OCI-LY1 (cell line): Measurements from ENCODE around the gene CAMK2A.

Experiments used
- H2AFZ ChIP-seq: fragments of 200-600 bp; sonication (generic), shearing (Covaris generic); 2 replicates; pipeline ENCODE4 v1.6.0; 2014; ENCODE audit warnings: antibody characterized with exemption, mild to moderate bottlenecking, low read length
- H3F3A ChIP-seq: fragments of 200-600 bp; sonication (generic), shearing (Covaris generic); 2 replicates; pipeline ENCODE4 v1.6.0; 2014; ENCODE audit warnings: mild to moderate bottlenecking, antibody characterized with exemption, low read length, moderate library complexity; ENCODE audit not compliant: insufficient read depth
- H3K27ac ChIP-seq: fragments of 200-600 bp; sonication (generic); 2 replicates; pipeline ENCODE4 v1.5.1; 2014; ENCODE audit warnings: low read length, mixed run types, mild to moderate bottlenecking, low read depth; ENCODE audit not compliant: poor library complexity, severe bottlenecking
- H3K27me3 ChIP-seq: fragments of 200-600 bp; sonication (generic); 2 replicates; pipeline ENCODE4 v1.6.0; 2014; ENCODE audit warnings: antibody characterized with exemption, mild to moderate bottlenecking, low read length, moderate library complexity; ENCODE audit not compliant: insufficient read depth
- H3K36me3 ChIP-seq: fragments of 200-600 bp; sonication (generic); 2 replicates; pipeline ENCODE4 v1.6.1; 2014; ENCODE audit warnings: mild to moderate bottlenecking, antibody characterized with exemption, low read length, moderate library complexity, mixed read lengths; ENCODE audit not compliant: insufficient read depth
- H3K4me1 ChIP-seq: fragments of 200-600 bp; sonication (generic); 2 replicates; pipeline ENCODE4 v1.5.1; 2014; ENCODE audit warnings: mild to moderate bottlenecking, low read length, moderate library complexity; ENCODE audit not compliant: insufficient read depth, severe bottlenecking
- H3K4me2 ChIP-seq: fragments of 200-600 bp; sonication (generic), shearing (Covaris generic); 2 replicates; pipeline ENCODE4 v1.6.1; 2014; ENCODE audit warnings: low read length
- H3K4me3 ChIP-seq: fragments of 200-600 bp; sonication (generic); 2 replicates; pipeline ENCODE4 v1.5.1; 2014; ENCODE audit warnings: low read length, low read depth, mild to moderate bottlenecking, mixed read lengths; ENCODE audit not compliant: poor library complexity, severe bottlenecking
- H3K79me2 ChIP-seq: fragments of 200-600 bp; shearing (Covaris generic); 2 replicates; pipeline ENCODE4 v1.6.1; 2016; ENCODE audit warnings: mixed run types, low read length, mixed read lengths; ENCODE audit not compliant: insufficient read depth
- H3K9ac ChIP-seq: fragments of 200-600 bp; sonication (generic), shearing (Covaris generic); 2 replicates; pipeline ENCODE4 v1.6.1; 2014; ENCODE audit warnings: mild to moderate bottlenecking, low read length, mixed read lengths
- H3K9me2 ChIP-seq: fragments of 200-600 bp; sonication (generic), shearing (Covaris generic); 2 replicates; pipeline ENCODE4 v1.6.1; 2014; ENCODE audit warnings: low read depth, mild to moderate bottlenecking, low read length, mixed read lengths
- H3K9me3 ChIP-seq: fragments of 200-600 bp; shearing (Covaris generic); 2 replicates; pipeline ENCODE4 v1.6.1; 2014; ENCODE audit warnings: low read length, mixed read lengths
- H4K20me1 ChIP-seq: fragments of 200-600 bp; sonication (generic), shearing (Covaris generic); 2 replicates; pipeline ENCODE4 v1.6.0; 2016; ENCODE audit warnings: mild to moderate bottlenecking, low read length; ENCODE audit not compliant: insufficient read depth
- EZH2 ChIP-seq: fragments of 200-600 bp; sonication (generic), shearing (Covaris generic); IDR thresholded peaks from 2 replicates; pipeline ENCODE4 v1.8.0; 2017; ENCODE audit warnings: borderline replicate concordance, mixed run types, mild to moderate bottlenecking, antibody characterized with exemption, low read length, moderate library complexity, mixed read lengths
- TF ChIP-seq, protein P1 (sequence below): fragments of 200-600 bp; sonication (generic), shearing (Covaris generic); IDR thresholded peaks from 2 replicates; pipeline ENCODE4 v1.5.1; 2017; ENCODE audit warnings: mild to moderate bottlenecking, antibody characterized with exemption, low read length, moderate library complexity, mixed read lengths

CAMK2A gene

DNA sequence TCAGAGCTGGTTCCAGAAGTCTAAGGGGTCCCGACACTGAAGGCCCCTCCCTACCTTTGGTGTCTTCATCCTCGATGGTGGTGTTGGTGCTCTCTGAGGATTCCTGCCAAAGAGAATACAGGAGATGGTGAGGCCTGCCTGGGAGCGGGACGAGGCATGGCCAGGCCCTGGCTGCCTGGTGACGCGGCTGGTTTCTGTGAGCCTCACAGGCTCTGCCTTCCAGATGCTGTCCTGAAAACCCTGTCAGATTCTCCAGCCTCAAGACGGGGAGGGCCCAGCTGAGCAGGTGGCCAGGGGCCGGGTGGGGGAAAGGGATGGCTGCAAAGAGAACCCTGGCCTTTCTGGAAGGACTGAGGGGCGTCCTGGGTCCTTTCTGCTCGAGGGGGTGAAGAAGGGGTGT, 50.9 kb downstream of the CAMK2A start:
- TF ChIP-seq EZH2 = no peak
- TF ChIP-seq, protein P1, sequence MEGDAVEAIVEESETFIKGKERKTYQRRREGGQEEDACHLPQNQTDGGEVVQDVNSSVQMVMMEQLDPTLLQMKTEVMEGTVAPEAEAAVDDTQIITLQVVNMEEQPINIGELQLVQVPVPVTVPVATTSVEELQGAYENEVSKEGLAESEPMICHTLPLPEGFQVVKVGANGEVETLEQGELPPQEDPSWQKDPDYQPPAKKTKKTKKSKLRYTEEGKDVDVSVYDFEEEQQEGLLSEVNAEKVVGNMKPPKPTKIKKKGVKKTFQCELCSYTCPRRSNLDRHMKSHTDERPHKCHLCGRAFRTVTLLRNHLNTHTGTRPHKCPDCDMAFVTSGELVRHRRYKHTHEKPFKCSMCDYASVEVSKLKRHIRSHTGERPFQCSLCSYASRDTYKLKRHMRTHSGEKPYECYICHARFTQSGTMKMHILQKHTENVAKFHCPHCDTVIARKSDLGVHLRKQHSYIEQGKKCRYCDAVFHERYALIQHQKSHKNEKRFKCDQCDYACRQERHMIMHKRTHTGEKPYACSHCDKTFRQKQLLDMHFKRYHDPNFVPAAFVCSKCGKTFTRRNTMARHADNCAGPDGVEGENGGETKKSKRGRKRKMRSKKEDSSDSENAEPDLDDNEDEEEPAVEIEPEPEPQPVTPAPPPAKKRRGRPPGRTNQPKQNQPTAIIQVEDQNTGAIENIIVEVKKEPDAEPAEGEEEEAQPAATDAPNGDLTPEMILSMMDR = no peak
- H3K36me3 ChIP-seq = no peaks in the 10 kb centered on the region
- no peaks in the 10 kb centered on the region for H4K20me1 ChIP-seq
- no peaks in the 10 kb centered on the region for H3K27me3 ChIP-seq
- H3K79me2 ChIP-seq = no peaks in the 10 kb centered on the region
- H2AFZ ChIP-seq = no peak overlapping the region
- H3K9me2 ChIP-seq = no peaks in the 10 kb centered on the region
- no peak overlapping the region for H3K9ac ChIP-seq
- H3K9me3 ChIP-seq = no peaks in the 10 kb centered on the region
- no peak overlapping the region for H3K27ac ChIP-seq
- no peak overlapping the region for H3K4me2 ChIP-seq
- H3K4me1 ChIP-seq = no peaks in the 10 kb centered on the region
- H3F3A ChIP-seq = no peaks in the 10 kb centered on the region
- no peak overlapping the region for H3K4me3 ChIP-seq

DNA sequence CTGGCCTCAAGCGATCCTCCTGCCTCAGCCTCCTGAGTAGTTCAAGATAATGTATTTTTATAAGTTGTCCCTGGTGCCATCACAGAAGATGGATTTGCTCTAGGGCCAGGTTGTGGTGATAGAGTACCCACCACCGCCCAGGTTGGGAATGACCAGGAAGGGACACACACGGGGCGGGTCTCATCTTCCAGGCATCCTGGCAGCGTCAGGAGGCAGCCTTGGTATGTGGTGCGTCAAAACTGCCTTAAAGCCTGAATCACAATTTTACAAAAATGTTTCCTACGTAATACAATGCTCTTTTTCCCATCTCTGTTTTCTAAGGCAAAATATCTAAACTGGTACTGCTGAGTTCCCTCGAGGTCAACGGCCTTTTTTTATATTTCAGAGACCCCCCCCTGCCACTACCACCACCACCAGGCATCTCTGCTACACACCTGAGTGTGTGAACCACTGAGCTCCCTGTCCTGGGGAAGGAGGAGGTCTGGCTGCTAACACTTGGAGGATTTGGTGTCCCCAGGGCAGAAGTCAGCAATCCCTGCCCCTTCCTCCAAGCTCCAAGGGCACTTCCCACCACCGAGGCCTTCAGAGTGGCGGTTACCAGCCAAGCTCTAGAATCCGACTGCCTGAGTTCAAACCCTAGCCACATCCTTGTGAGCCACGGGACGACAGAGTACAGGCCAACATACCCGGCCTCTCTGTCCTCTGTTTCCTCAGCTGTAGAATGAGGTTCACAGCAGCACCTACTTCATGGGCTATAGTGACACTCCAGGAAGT, 52.4 kb downstream of the CAMK2A start:
- H2AFZ ChIP-seq = no peak overlapping the region
- no peaks in the 10 kb centered on the region for H3K9me3 ChIP-seq
- H3K4me1 ChIP-seq = no peaks in the 10 kb centered on the region
- no peak for TF ChIP-seq EZH2
- TF ChIP-seq, protein P1 = no peak
- no peak overlapping the region for H3K4me3 ChIP-seq
- no peak overlapping the region for H3K4me2 ChIP-seq
- no peaks in the 10 kb centered on the region for H3K36me3 ChIP-seq
- H3K9ac ChIP-seq = no peak overlapping the region
- no peaks in the 10 kb centered on the region for H3F3A ChIP-seq
- no peaks in the 10 kb centered on the region for H3K27me3 ChIP-seq
- H3K79me2 ChIP-seq = no peaks in the 10 kb centered on the region
- H3K9me2 ChIP-seq = no peaks in the 10 kb centered on the region
- H3K27ac ChIP-seq = no peak overlapping the region
- H4K20me1 ChIP-seq = no peaks in the 10 kb centered on the region

DNA sequence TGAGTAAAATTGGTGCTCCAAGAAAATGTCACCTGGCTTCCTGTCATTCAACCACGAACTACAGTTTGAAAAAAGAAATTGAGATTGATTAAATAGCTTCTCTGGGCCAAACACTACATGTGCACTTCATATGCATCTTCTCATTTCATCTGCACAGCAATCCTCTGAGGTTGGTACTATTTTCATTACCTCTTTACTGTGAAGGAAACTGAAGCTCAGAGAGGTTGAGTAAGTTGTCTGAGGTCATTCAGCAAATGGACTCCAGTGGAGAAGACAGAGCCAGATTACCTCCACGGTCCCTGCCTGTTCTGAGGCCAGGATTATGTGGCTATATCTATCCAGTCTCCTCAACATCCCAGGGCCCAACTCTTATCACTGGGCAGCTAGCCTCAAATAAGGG, 53.3 kb downstream of the CAMK2A start:
- Histone ChIP-seq H3K36me3 (no peaks in the 10 kb centered on the region), H2AFZ (no peak overlapping the region), H3F3A (no peaks in the 10 kb centered on the region), H3K79me2 (no peaks in the 10 kb centered on the region), H3K9ac (no peak overlapping the region), H3K9me3 (no peaks in the 10 kb centered on the region), H3K4me3 (no peak overlapping the region), H3K4me1 (no peaks in the 10 kb centered on the region), H3K27ac (no peak overlapping the region), H4K20me1 (no peaks in the 10 kb centered on the region), H3K9me2 (no peaks in the 10 kb centered on the region), H3K27me3 (no peaks in the 10 kb centered on the region), H3K4me2 (no peak overlapping the region)
- TF ChIP-seq, protein P1 = no peak
- no peak for TF ChIP-seq EZH2
